IPS DF 4.7 (cell line): Measurements from ENCODE around the gene MSX2.

Experiments
- DNase-seq: peaks from one replicate; pipeline ENCODE4 v3.0.0-alpha.2; 2013; ENCODE audit warnings: low spot score; ENCODE audit errors: extremely low read depth

MSX2 gene

GRCh38 chr5:174724484-174725260, at the start of gene MSX2:
TSS of gene MSX2 (plus strand) at chr5:174724582. CDS start at chr5:174724660, 78 bp downstream.
- no peak for DNase-seq

DNA sequence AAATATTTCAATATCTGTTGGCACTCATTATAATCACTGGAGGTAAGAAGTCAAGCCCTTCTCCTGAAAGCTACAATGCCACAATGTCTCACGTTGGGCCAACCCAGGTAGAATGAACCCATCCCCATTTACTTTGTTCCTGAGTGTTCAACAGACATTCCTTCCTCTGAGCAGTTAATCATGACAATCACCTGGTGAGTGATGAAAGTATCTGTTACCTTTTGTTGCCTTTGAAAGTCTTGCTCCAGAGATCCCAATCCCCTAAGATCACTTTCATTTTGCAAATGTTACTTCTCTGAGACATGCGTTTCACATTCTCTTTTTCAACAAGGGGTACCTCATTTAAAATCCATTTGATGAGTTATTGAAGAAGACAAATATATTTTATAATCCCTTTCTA, 49.3 kb upstream of the MSX2 start:
- no peak for DNase-seq

- no peak for DNase-seq
Measured at GRCh38 chr5:174675916-174676315, 48.5 kb upstream of the MSX2 start.

DNA sequence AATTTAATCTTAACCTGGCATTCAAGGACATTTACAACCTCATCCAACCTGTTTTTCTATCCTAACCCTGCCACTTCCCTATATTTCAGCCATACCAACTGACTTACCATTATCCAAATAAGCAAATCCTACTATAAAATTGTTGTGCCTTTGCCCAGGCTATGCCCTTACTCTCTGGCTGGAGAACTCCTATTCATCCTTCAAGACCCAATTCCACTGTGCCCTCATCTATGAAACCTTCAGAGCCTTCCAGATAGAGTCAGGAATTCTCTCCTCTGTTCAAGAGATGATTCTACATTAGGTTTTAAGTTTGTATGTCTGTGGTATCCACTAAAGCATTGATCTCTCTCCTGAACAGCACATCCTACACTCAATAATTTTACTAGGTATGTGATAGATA, 46.3 kb upstream of the MSX2 start:
- DNase-seq: no peak

DNA sequence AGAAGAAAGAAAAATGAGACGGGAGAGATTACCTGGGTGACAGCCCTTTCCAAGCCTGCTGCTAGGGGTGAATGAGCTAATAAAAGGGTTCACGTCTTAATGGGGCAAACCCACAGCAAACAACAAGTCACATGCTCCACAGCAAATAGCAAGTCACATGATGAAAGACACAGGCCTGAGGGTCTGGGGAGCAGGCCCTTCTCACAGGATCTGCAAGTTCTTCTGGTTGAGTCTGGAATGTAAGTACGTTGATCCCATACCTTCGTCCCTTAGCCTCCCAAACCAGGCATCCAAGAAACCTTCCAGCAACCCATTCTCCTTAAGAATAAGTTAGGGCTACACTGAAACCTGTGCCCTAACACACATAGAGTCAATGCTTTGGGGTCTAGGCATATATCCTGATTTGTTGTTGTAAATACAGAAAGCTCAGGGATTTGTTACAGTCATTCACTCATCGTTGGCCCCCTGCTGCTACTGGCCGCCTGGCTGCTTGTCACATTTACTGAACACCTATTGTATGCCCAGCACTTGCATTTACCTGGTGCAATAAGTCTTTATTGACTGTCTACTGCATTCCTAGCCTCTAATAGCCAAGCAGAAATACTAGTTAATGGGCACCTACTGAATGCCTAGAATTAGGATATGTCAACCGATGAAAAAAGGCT, 43.3 kb upstream of the MSX2 start:
- DNase-seq: no peak

DNA sequence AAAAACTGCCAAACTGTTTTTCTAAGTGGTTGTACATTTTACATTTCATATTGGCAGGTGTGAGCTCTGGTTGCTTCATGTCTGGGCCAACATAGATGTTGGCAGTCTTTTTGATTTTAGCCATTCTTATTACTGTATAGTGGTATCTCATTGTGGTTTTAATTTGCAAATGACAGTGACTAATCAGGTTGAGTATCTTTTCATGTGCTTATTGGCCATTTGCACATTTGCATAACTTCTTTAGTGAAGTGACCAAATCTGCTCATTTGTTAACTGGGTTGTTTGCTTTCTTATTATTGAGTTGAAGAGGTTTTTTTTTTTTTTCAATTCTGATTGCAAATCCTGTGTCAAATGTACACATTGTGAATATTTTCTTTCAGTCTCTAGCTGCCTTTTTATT, 36.9 kb upstream of the MSX2 start:
- no peak for DNase-seq

- no peak for DNase-seq
Measured at GRCh38 chr5:174688441-174689354, 35.7 kb upstream of the MSX2 start.

GRCh38 chr5:174690271-174690670, 34.1 kb upstream of the MSX2 start:
- no peak for DNase-seq

GRCh38 chr5:174692381-174692780, 32.0 kb upstream of the MSX2 start:
- DNase-seq: no peak

GRCh38 chr5:174692982-174693422, 31.4 kb upstream of the MSX2 start:
- DNase-seq: no peak

GRCh38 chr5:174693697-174694385, 30.5 kb upstream of the MSX2 start:
- no peak for DNase-seq

DNA sequence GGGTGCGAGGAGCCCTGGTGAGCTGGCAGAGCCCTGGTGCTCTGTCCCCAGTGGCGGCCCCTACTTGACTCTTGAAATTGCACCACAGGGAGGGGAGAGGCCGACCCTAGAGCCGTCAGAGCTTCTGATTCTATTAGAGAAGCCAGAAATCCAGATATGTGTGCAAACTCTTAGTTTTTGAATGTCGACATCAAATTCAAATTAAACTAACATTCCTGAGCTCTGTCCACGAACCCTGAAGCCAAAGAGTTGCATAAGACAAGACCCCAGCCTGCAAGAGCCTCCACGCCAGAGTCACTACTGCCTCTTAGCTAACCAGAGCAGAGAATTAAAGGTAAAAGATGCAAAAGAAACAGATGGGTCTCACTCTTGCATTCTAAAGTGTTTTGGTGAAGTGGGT, 29.8 kb upstream of the MSX2 start:
- DNase-seq: no peak

- DNase-seq: no peak
Measured at GRCh38 chr5:174698156-174698555, 26.2 kb upstream of the MSX2 start.

GRCh38 chr5:174699131-174699530, 25.3 kb upstream of the MSX2 start:
- DNase-seq: no peak

DNA sequence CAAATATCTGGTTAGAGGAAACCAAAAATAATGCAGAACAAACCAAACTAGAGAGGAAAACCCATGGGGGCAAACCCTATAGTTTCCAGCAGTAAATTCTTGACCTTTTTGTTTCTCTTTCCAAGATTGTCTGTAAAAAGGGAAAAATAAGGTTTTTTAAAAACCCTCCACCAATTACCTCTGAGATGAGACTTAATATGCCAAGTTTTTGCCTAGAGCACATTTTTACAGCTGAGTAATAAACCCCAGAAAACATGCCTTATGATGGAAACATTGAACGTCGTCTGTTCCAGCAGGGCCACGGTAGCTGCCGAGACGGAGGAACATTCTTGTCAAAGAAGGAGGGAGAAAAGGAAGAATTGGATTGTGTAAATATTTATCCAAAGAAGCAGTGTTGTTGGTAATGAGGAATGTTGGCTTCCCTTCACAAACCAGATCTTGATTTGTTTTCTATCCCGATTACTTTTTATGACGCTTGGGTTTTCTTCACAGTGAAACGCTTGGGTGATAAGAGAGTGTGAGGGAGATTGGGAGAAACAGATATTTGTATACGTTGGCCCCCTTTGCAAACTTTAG, 17.3 kb upstream of the MSX2 start:
- DNase-seq: no peak

DNA sequence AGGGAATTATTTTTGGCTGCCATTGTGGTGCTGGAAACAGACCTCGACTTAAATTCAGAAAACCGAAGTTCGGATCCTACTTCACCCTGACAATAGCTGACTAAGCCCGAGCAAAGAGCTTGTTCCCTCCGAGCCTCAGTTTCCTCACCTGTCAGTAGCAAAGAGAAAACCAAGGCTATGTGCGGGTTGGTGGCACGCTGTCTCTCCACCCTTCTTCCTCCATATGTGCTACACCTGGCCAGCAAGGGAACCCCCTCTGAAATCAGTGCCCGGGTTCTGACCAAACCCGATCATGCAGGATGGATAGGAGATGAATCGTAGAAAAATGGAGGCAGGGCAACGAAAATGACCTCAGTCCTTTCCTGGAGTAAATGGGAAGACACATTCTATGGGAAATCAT, 16.7 kb upstream of the MSX2 start:
- DNase-seq: no peak

DNA sequence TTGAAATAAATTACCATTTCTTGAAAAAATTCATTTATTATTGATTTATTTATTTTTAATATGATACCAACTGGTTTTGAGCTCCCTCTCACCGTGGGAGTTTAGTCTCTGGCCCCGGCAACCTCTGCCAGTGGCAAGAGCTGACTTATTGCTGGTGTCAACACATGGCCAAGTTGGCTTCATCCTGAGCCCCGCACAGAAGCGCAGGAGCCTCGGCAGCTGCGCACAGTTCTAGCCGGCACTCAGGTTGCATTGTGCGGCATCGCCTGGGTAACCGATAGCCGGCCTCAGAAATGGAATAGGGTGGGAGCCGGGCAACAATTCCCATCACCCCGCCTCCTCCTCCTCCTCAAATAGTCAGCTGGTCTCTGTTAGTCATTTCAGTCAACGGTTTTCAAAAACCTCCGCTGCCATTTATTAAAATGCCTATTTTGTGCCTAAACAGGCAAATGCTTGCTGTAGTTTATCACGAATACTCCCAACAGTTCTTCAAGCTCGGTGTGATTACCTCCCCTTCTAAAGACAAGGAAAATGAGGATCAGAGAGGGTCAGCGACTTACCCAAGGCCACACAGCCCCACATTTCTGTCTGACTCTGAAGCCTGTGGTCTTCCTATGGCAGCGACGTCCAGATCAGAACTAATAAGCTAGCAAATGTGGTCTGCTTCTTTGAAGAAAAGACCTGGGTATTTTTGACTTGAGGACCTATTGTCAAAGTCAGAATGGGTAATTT, 15.7 kb upstream of the MSX2 start:
- no peak for DNase-seq

GRCh38 chr5:174714751-174715150, 9.6 kb upstream of the MSX2 start:
- no peak for DNase-seq

GRCh38 chr5:174715804-174716203, 8.6 kb upstream of the MSX2 start:
- no peak for DNase-seq

- DNase-seq: no peak
Measured at GRCh38 chr5:174717826-174718455, 6.4 kb upstream of the MSX2 start.
